WTC11 (cell line): ENCODE results near the gene B3GAT3. TPM values are rescaled to one million over a fixed set of nuclear protein-coding genes. Genes with fewer than 3 reads are reported as not detected.
A peak's percentile ranks its signal among the peaks of the same experiment; 100 is the strongest.

ENCODE experiments used
- ATAC-seq: fragments of 200-7000 bp; cut with Tn5 transposase; 2 replicates; pipeline ENCODE4 v1.10.0; 2021; ENCODE audit warnings: mild to moderate bottlenecking, moderate library complexity
- CTCF ChIA-PET: fragments of 300-600 bp; sonication (Branson Sonifier 250); formaldehyde crosslinking; loops from one replicate; lab custom pipeline; 2021; ENCODE audit warnings: antibody characterized with exemption; lab: Charles Lee
- POLR2A ChIA-PET: fragments of 350-600 bp; sonication (Branson Sonifier 250); formaldehyde crosslinking; loops from one replicate; lab custom pipeline; 2021; ENCODE audit warnings: antibody characterized with exemption; lab: Charles Lee
- DNase-seq: peaks from one replicate; pipeline ENCODE4 v3.0.0; 2021; ENCODE audit warnings: low spot score
- H3K27ac Mint-ChIP-seq: 2 replicates; pipeline ENCODE4 v1.8.0; 2021; ENCODE audit warnings: mixed read lengths
- H3K27me3 Mint-ChIP-seq: 2 replicates; pipeline ENCODE4 v1.8.0; 2021; ENCODE audit warnings: low read depth, mild to moderate bottlenecking, moderate library complexity, mixed read lengths
- H3K36me3 Mint-ChIP-seq: 2 replicates; pipeline ENCODE4 v1.8.0; 2021; ENCODE audit warnings: mixed read lengths
- H3K4me1 Mint-ChIP-seq: 2 replicates; pipeline ENCODE4 v1.8.0; 2022; ENCODE audit warnings: mixed read lengths
- H3K4me3 Mint-ChIP-seq: 2 replicates; pipeline ENCODE4 v1.8.0; 2021; ENCODE audit warnings: mild to moderate bottlenecking, moderate library complexity, mixed read lengths
- H3K9me3 Mint-ChIP-seq: 2 replicates; pipeline ENCODE4 v1.8.0; 2021; ENCODE audit warnings: mixed read lengths
- CBFB ChIP-seq: sonication (generic); formaldehyde crosslinking; IDR thresholded peaks from 2 replicates; pipeline ENCODE4 v1.8.1; 2022; ENCODE audit warnings: mild to moderate bottlenecking, low read depth, missing genetic modification reagents
- CDX4 ChIP-seq: fragments of 250-450 bp; sonication (Bioruptor Pico); IDR thresholded peaks from 2 replicates; pipeline ENCODE4 v1.9.0; 2021; ENCODE audit warnings: moderate library complexity, mild to moderate bottlenecking, inconsistent platforms, borderline replicate concordance
- E2F5 ChIP-seq: sonication (generic); formaldehyde crosslinking; IDR thresholded peaks from 2 replicates; pipeline ENCODE4 v1.8.1; 2022; ENCODE audit warnings: mild to moderate bottlenecking, moderate library complexity, missing genetic modification reagents
- ERG ChIP-seq: fragments of 250-450 bp; sonication (Bioruptor Pico); IDR thresholded peaks from 2 replicates; pipeline ENCODE4 v1.8.0; 2021; ENCODE audit warnings: mild to moderate bottlenecking
- FOXK1 ChIP-seq: sonication (generic); formaldehyde crosslinking; IDR thresholded peaks from 2 replicates; pipeline ENCODE4 v1.8.0; 2022; ENCODE audit warnings: mild to moderate bottlenecking, moderate library complexity, missing genetic modification reagents
- FOXP1 ChIP-seq: sonication (generic); formaldehyde crosslinking; IDR thresholded peaks from 2 replicates; pipeline ENCODE4 v1.8.0; 2022; ENCODE audit warnings: missing genetic modification reagents, mild to moderate bottlenecking, moderate library complexity, borderline replicate concordance
- HMGXB4 ChIP-seq: sonication (generic); formaldehyde crosslinking; IDR thresholded peaks from 2 replicates; pipeline ENCODE4 v1.8.1; 2023; ENCODE audit warnings: mild to moderate bottlenecking, moderate library complexity, missing genetic modification reagents
- JAZF1 ChIP-seq: fragments of 250-450 bp; sonication (Bioruptor Pico); IDR thresholded peaks from 2 replicates; pipeline ENCODE4 v1.9.0; 2021; ENCODE audit warnings: moderate library complexity, mild to moderate bottlenecking, inconsistent platforms
- JUN ChIP-seq: sonication (generic); formaldehyde crosslinking; IDR thresholded peaks from 2 replicates; pipeline ENCODE4 v1.8.0; 2023; ENCODE audit warnings: mild to moderate bottlenecking, missing genetic modification reagents
- KAT7 ChIP-seq: sonication (generic); formaldehyde crosslinking; IDR thresholded peaks from 2 replicates; pipeline ENCODE4 v1.8.1; 2023; ENCODE audit warnings: missing genetic modification reagents, mild to moderate bottlenecking, borderline replicate concordance
- MXD4 ChIP-seq: fragments of 250-450 bp; sonication (Bioruptor Pico); IDR thresholded peaks from 2 replicates; pipeline ENCODE4 v1.8.0; 2021; ENCODE audit warnings: mild to moderate bottlenecking, moderate library complexity, borderline replicate concordance
- PRDM15 ChIP-seq: sonication (generic); formaldehyde crosslinking; IDR thresholded peaks from 2 replicates; pipeline ENCODE4 v1.8.0; 2022; ENCODE audit warnings: missing genetic modification reagents
- PRRX2 ChIP-seq: fragments of 250-450 bp; sonication (Bioruptor Pico); IDR thresholded peaks from 2 replicates; pipeline ENCODE4 v1.8.0; 2021; ENCODE audit warnings: mild to moderate bottlenecking
- TP53 ChIP-seq: sonication (generic); formaldehyde crosslinking; IDR thresholded peaks from 2 replicates; pipeline ENCODE4 v1.8.1; 2023; ENCODE audit warnings: mild to moderate bottlenecking, missing genetic modification reagents
- USF2 ChIP-seq: sonication (generic); formaldehyde crosslinking; IDR thresholded peaks from 2 replicates; pipeline ENCODE4 v1.8.1; 2023; ENCODE audit warnings: mild to moderate bottlenecking, missing genetic modification reagents, moderate library complexity
- ZBTB43 ChIP-seq: sonication (generic); formaldehyde crosslinking; IDR thresholded peaks from 2 replicates; pipeline ENCODE4 v1.8.1; 2023; ENCODE audit warnings: mild to moderate bottlenecking, missing genetic modification reagents
- ZNF121 ChIP-seq: sonication (generic); formaldehyde crosslinking; IDR thresholded peaks from 2 replicates; pipeline ENCODE4 v1.8.0; 2023; ENCODE audit warnings: missing genetic modification reagents
- ZNF396 ChIP-seq: fragments of 250-450 bp; sonication (Bioruptor Pico); IDR thresholded peaks from 2 replicates; pipeline ENCODE4 v1.8.0; 2021; ENCODE audit warnings: mild to moderate bottlenecking, moderate library complexity, borderline replicate concordance
- total RNA-seq: library from RNA; stranded (reverse); gene quantifications from 3 replicates; pipeline ENCODE4 v1.2.3, GENCODE V29; 2021

B3GAT3 gene
- total RNA-seq, 1 experiment from 2014 or later = 43.9 TPM

- peak overlapping the region; percentile 91 for H3K4me3 Mint-ChIP-seq
- peaks cover 43% of the 10 kb centered on the region for H3K4me1 Mint-ChIP-seq
- CTCF ChIA-PET = interaction anchor here (1.0 to 8.9 kb wide), 3 partner anchors 8 to 107 kb away, joined by 3 to 74 read pairs (median 43); partner anchors contain the start of genes BSCL2, EML3, GNG3 and ROM1
- H3K9me3 Mint-ChIP-seq = no peaks in the 10 kb centered on the region
- peaks cover 50% of the 10 kb centered on the region for H3K36me3 Mint-ChIP-seq
- no peak for TF ChIP-seq ZNF396 (CRISPR knock-in tag)
- no peak for TF ChIP-seq PRDM15 (CRISPR knock-in tag)
- TF ChIP-seq CDX4 = no peak
- TF ChIP-seq ZBTB43 (CRISPR knock-in tag) = no peak
- TF ChIP-seq TP53 = no peak
- TF ChIP-seq KAT7 (CRISPR knock-in tag) = no peak
- no peak for TF ChIP-seq ZNF121
- no peak for TF ChIP-seq FOXP1 (CRISPR knock-in tag)
- POLR2A ChIA-PET = interaction anchor here (0.5 to 3.1 kb wide), 8 partner anchors 9 to 250 kb away, joined by 3 to 53 read pairs (median 9); partner anchors contain the start of genes B3GAT3, C11orf98, CSKMT and EEF1G
- no peak for DNase-seq
- ATAC-seq = no peak
- H3K27me3 Mint-ChIP-seq = peaks cover 26% of the 10 kb centered on the region
- H3K27ac Mint-ChIP-seq = peak overlapping the region; percentile 83
Observed at GRCh38 chr11:62600367-62601121, 21.2 kb downstream of the B3GAT3 start.

GRCh38 chr11:62599901-62600300 lies 21.9 kb downstream of the B3GAT3 start:
- POLR2A ChIA-PET = interaction anchor here (0.5 to 3.1 kb wide), 6 partner anchors 8 to 241 kb away, joined by 3 to 53 read pairs (median 10); partner anchors contain the start of genes B3GAT3, C11orf98, CSKMT and EEF1G
- CTCF ChIA-PET = interaction anchor here (0.6 to 8.9 kb wide), 6 partner anchors 7 to 175 kb away, joined by 3 to 74 read pairs (median 5); partner anchors contain the start of genes BSCL2, EML3, GNG3 and ROM1
- H3K4me3 Mint-ChIP-seq = peak overlapping the region; percentile 91
- ATAC-seq = no peak
- H3K36me3 Mint-ChIP-seq = peaks cover 53% of the 10 kb centered on the region
- DNase-seq = no peak
- no peak for TF ChIP-seq CBFB
- TF ChIP-seq PRRX2 (CRISPR knock-in tag) = no peak
- TF ChIP-seq ERG (CRISPR knock-in tag) = no peak
- no peak for TF ChIP-seq FOXK1 (CRISPR knock-in tag)
- TF ChIP-seq JAZF1 (CRISPR knock-in tag) = no peak
- no peak for TF ChIP-seq E2F5 (CRISPR knock-in tag)
- TF ChIP-seq JUN (CRISPR knock-in tag) = no peak
- no peak for TF ChIP-seq USF2 (CRISPR knock-in tag)
- no peak for TF ChIP-seq MXD4 (CRISPR knock-in tag)
- no peak for TF ChIP-seq HMGXB4
- peak overlapping the region; percentile 26 for H3K27ac Mint-ChIP-seq
- H3K27me3 Mint-ChIP-seq = peaks cover 24% of the 10 kb centered on the region
- no peaks in the 10 kb centered on the region for H3K9me3 Mint-ChIP-seq
- H3K4me1 Mint-ChIP-seq = peaks cover 40% of the 10 kb centered on the region
